Urinary bladder (tissue), 4 donors: Measurements from ENCODE around the gene SLC35B2. TPM values are rescaled to one million over a fixed set of nuclear protein-coding genes. Genes with fewer than 3 reads are reported as not detected.

Experiments used
- DNase-seq: peaks from one replicate; pipeline ENCODE4 v3.0.0-alpha.2; 2015; ENCODE audit errors: extremely low spot score
- H3K27ac ChIP-seq: one replicate; pipeline ENCODE4 v1.5.1; 2013; ENCODE audit warnings: low read depth, mild to moderate bottlenecking, moderate library complexity
- H3K36me3 ChIP-seq: one replicate; pipeline ENCODE4 v1.6.1; 2013; ENCODE audit warnings: mild to moderate bottlenecking, moderate library complexity; ENCODE audit not compliant: insufficient read depth
- H3K4me1 ChIP-seq: one replicate; pipeline ENCODE4 v1.6.1; 2013; ENCODE audit warnings: mild to moderate bottlenecking, moderate library complexity; ENCODE audit not compliant: insufficient read depth
- H3K4me3 ChIP-seq: one replicate; pipeline ENCODE4 v1.5.1; 2013; ENCODE audit warnings: low read depth, low read length
- WGBS: extraction: QIAGEN DNeasy Blood & Tissue Kit; methylation state at CpG from one replicate; pipeline ENCODE4 v1.1.7; 2013; 5-methylcytosine and 5-hydroxymethylcytosine counted together
- polyA plus RNA-seq: library from polyadenylated mRNA; stranded (reverse); fragments of 200-250 nt; gene quantifications from one replicate; pipeline ENCODE4 v1.2.3, GENCODE V29; 2013
- small RNA-seq: library from RNA; depleted of rRNA; stranded (forward); fragments of <200 nt; gene quantifications from one replicate; pipeline ENCODE3, GENCODE V24; 2014
- total RNA-seq: library from RNA; depleted of rRNA; stranded (reverse); fragments of >200 nt; gene quantifications from one replicate; pipeline ENCODE4 v1.2.3, GENCODE V29; 2014
- donor health status: healthy with polysubstance abuse.
- donor health status: healthy.

SLC35B2 gene
- total and polyA plus RNA-seq, 2 donors, result 29.4 to 51.3 TPM

DNA sequence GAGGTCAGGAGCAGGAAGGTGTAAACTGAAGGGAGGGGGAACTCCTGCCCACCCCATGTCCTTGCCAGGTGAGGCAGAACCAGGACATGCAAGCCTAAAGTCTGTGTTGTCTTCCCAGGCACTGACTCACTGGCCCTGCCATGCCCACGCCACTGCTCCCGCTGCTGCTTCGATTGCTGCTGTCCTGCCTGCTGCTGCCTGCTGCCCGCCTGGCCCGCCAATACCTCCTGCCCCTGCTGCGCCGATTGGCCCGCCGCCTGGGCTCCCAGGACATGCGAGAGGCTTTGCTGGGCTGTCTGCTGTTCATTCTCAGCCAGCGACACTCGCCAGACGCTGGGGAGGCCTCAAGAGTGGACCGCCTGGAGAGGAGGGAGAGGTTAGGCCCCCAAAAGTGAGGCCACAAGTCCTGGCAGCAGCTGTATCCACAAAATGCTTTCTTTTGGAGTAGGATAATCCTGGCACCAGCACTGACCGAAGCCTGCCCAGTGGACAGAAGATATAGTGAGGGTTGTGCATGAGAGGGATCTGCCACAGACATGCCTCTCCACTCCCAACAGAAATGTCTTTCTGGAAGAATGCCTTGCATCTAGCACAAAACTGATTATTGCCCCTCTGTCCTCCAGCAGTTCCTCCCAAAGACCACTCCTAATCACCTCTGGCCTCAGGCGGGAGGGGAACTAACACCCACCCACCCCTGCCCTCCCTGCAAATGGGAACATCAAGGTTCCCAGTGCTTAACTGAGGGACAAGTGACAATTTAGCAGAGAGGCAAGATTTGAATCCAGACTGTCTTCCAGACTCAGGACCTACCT is 39.8 kb downstream of the SLC35B2 start:
- DNase-seq, result no peak
- Histone ChIP-seq H3K4me1 (no peaks in the 10 kb centered on the region), H3K27ac (no peak overlapping the region), H3K36me3 (no peaks in the 10 kb centered on the region), H3K4me3 (no peak overlapping the region)
- WGBS, result 35% methylated on average over 16 of the region's 16 CpGs

DNA sequence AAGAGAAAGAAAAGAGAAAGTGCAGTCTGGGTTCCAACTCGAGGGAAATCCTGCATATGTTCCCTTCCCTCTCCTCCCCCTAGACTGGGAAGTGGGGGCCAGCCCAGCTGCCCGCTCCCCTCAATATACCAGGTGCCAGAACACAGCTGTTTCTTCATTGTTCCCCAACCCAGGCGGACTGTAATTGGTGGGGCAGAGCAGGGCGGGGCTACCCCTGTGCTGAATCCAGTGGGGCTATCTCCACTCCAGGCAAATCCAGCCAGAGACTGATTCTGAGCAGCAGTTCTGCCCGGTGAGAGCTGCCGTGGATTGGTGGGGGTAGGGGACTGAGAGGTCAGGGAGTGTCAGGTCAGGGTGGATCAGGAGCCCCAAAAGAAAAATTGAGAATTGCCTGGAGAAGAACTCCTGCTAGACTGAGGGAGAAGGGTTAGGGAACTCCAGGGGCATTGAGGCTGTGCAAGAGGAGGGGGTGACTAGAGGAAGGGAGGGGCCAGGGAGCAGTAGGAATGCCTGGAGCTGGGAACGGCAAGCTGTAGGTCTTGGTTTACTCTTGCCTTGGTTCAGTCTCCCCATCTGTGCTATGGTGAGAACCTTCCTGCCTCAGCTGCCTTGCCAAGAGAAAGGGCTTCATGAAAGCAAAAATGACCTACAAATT is 40.5 kb downstream of the SLC35B2 start, which contains the start of gene MYMX:
TSS of gene MYMX (plus strand) at position 250 of the 655 bp plus-strand sequence. CDS start 546 bp downstream, outside the sequence.
- Histone ChIP-seq H3K4me3 (no peak within 1 kb of the TSS), H3K36me3 (no peaks in the 10 kb centered on the region), H3K4me1 (no peaks in the 10 kb centered on the region), H3K27ac (no peak within 1 kb of the TSS)
- 29% methylated on average over 7 of the region's 7 CpGs for WGBS
- DNase-seq, result no peak

DNA sequence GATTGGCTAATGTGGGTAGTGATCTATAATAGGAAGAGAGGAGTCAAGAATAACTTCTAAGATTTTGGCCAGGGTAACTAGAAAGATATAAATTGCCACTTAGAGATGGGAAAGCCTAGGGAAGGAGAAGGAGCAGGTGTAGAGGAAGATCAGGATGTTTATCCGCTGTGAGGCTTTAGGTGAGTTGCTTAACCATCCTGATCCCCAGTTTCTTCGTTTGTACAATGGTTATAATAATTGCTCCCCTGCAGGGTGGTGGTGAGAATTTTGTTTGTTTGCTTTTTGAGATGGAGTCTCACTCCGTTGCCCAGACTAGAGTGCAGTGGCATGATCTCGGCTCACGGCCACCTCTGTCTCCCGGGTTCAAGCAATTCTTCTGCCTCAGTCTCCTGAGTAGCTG is 43.0 kb downstream of the SLC35B2 start:
- Histone ChIP-seq H3K4me1 (no peaks in the 10 kb centered on the region), H3K27ac (no peak overlapping the region), H3K36me3 (no peaks in the 10 kb centered on the region), H3K4me3 (no peak overlapping the region)
- WGBS, result 91% methylated on average over 6 of the region's 6 CpGs
- DNase-seq, result no peak

DNA sequence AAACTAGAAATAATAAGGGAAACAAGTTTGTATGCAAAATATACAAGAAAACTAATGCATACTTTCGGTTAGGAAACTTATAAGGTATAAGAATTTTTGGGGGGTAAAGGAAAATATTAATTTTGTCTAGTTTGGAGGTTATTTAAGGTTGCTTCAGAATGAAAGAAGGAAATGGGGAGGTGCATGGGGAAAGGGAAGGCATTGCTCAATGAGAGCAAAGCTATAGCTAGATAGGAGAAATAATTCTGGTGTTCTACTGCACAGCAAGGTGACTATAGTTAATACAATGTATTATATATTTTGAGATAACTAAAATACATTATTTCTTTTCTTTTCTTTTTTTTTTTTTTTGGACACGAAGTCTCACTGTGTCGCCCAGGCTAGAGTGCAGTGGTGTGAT is 46.0 kb downstream of the SLC35B2 start:
- DNase-seq, result no peak
- WGBS, result 88% methylated on average over 3 of the region's 3 CpGs
- Histone ChIP-seq H3K4me1 (no peaks in the 10 kb centered on the region), H3K4me3 (no peak overlapping the region), H3K36me3 (no peaks in the 10 kb centered on the region), H3K27ac (no peak overlapping the region)

DNA sequence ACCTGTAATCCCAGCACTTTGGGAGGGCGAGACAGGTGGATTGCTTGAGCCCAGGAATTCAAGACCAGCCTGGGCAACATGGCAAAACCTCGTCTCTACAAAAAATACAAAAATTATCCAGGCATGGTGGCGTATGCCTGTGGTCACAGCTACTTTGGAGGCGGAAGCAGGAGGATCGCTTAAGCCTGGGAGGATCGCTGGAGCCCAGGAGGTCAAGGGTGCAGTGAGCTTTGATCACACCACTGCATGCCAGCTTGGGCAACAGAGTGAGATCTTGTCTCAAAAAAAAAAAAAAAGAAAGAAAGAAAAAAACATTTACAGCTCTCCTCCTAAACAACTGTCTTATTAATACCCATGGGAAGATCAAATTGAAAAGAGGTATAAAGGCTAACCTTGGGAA is 49.4 kb downstream of the SLC35B2 start:
- 90% methylated on average over 6 of the region's 6 CpGs for WGBS
- no peak overlapping the region for H3K27ac ChIP-seq
- H3K36me3 ChIP-seq, result no peaks in the 10 kb centered on the region
- no peaks in the 10 kb centered on the region for H3K4me1 ChIP-seq
- no peak overlapping the region for H3K4me3 ChIP-seq
- no peak for DNase-seq

Small RNAs within 50 kb of the gene (small RNA-seq; reads per million reads assigned to genes)
- not detected for gene RN7SL811P

Other genes with a start within 250 kb of the SLC35B2 start
- 27.4 TPM for gene MRPL14, start 130.1 kb downstream of the SLC35B2 start, total RNA-seq
- gene MRPL14, start 130.1 kb downstream of the SLC35B2 start, polyA plus RNA-seq, result 42.0 TPM
- gene TMEM63B, start 130.0 kb downstream of the SLC35B2 start, total RNA-seq, result 12.4 TPM
- 20.0 TPM for gene TMEM63B, start 130.0 kb downstream of the SLC35B2 start, polyA plus RNA-seq
- gene CAPN11, start 98.7 kb downstream of the SLC35B2 start, total RNA-seq, result 0.53 TPM
- gene CAPN11, start 98.7 kb downstream of the SLC35B2 start, polyA plus RNA-seq, result 1.1 TPM
- gene MYMX, start 40.6 kb downstream of the SLC35B2 start, total RNA-seq, result not detected
- gene MYMX, start 40.6 kb downstream of the SLC35B2 start, polyA plus RNA-seq, result 0.28 TPM
- 16.3 TPM for gene SLC29A1, start 33.9 kb downstream of the SLC35B2 start, total RNA-seq
- gene SLC29A1, start 33.9 kb downstream of the SLC35B2 start, polyA plus RNA-seq, result 80.1 TPM
- gene HSP90AB1, start 10.4 kb downstream of the SLC35B2 start, total RNA-seq, result 220 TPM
- 600 TPM for gene HSP90AB1, start 10.4 kb downstream of the SLC35B2 start, polyA plus RNA-seq
- 2.6 TPM for gene NFKBIE, start 8.0 kb upstream of the SLC35B2 start, total RNA-seq
- 5.5 TPM for gene NFKBIE, start 8.0 kb upstream of the SLC35B2 start, polyA plus RNA-seq
- gene TMEM151B, start 12.9 kb upstream of the SLC35B2 start, total RNA-seq, result 0.48 TPM
- 0.54 TPM for gene TMEM151B, start 12.9 kb upstream of the SLC35B2 start, polyA plus RNA-seq
- gene AARS2, start 55.8 kb upstream of the SLC35B2 start, total RNA-seq, result 13.6 TPM
- gene AARS2, start 55.8 kb upstream of the SLC35B2 start, polyA plus RNA-seq, result 7.5 TPM
- gene SPATS1, start 85.1 kb upstream of the SLC35B2 start, total RNA-seq, result not detected
- gene SPATS1, start 85.1 kb upstream of the SLC35B2 start, polyA plus RNA-seq, result not detected
- 38.4 TPM for gene CDC5L, start 130.2 kb upstream of the SLC35B2 start, total RNA-seq
- 14.7 TPM for gene CDC5L, start 130.2 kb upstream of the SLC35B2 start, polyA plus RNA-seq